MM.1S (cell line): Measurements from ENCODE around the gene FEZ2.

ENCODE experiments used
- EZH2 ChIP-seq: fragments of 300-600 bp; sonication (generic); optimal IDR thresholded peaks from 2 replicates; pipeline ENCODE3; 2017; ENCODE audit warnings: low read depth, mild to moderate bottlenecking, antibody characterized with exemption, low read length, mixed read lengths
- EZH2phosphoT487 ChIP-seq: fragments of 300-600 bp; sonication (generic); IDR thresholded peaks from 2 replicates; pipeline ENCODE4 v1.6.1; 2018; ENCODE audit warnings: antibody characterized with exemption, low read length
- TF ChIP-seq, protein P1 (sequence below): fragments of 300-600 bp; sonication (generic); IDR thresholded peaks from 2 replicates; pipeline ENCODE4 v1.5.1; 2016; ENCODE audit warnings: antibody characterized with exemption, low read length, mixed read lengths

DNA sequence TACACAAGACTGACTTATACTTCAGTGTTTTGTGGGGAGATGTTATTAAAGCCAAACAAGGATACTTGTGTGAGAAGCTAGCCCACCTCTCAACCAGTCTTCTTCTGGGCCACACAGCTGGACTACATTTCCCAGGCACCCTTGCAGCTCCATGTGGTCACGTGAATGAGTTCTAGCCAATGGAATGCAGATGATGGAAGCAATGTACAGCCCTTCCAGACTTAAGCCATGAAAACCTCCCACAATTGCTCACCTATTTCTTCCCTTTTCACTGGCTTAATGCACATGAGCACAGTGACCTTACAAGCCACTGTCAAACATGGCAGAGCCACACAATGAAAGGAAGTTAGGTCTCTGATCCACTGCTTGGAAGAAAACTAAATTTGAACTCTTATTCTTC, 20.4 kb upstream of the FEZ2 start:
- TF ChIP-seq, protein P1, sequence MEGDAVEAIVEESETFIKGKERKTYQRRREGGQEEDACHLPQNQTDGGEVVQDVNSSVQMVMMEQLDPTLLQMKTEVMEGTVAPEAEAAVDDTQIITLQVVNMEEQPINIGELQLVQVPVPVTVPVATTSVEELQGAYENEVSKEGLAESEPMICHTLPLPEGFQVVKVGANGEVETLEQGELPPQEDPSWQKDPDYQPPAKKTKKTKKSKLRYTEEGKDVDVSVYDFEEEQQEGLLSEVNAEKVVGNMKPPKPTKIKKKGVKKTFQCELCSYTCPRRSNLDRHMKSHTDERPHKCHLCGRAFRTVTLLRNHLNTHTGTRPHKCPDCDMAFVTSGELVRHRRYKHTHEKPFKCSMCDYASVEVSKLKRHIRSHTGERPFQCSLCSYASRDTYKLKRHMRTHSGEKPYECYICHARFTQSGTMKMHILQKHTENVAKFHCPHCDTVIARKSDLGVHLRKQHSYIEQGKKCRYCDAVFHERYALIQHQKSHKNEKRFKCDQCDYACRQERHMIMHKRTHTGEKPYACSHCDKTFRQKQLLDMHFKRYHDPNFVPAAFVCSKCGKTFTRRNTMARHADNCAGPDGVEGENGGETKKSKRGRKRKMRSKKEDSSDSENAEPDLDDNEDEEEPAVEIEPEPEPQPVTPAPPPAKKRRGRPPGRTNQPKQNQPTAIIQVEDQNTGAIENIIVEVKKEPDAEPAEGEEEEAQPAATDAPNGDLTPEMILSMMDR: no peak
- no peak for TF ChIP-seq EZH2phosphoT487
- TF ChIP-seq EZH2: no peak
